Neural cell (in vitro differentiated cells): ENCODE measurements around the gene DNAJB8.

Experiments used
- EP300 ChIP-seq: fragments of 450-650 bp; conservative IDR thresholded peaks from 2 replicates; pipeline ENCODE4 v1.6.1; 2014; ENCODE audit warnings: antibody characterized with exemption, mild to moderate bottlenecking, moderate library complexity; ENCODE audit not compliant: poor library complexity, severe bottlenecking
- EZH2 ChIP-seq: fragments of 200-600, 300-800 bp; shearing (Covaris generic), sonication (generic); IDR thresholded peaks from 2 replicates; pipeline ENCODE4 v1.6.1; 2014; ENCODE audit warnings: antibody characterized with exemption, low read length, borderline replicate concordance, mild to moderate bottlenecking; ENCODE audit not compliant: insufficient read depth, poor library complexity, severe bottlenecking
- POLR2AphosphoS5 ChIP-seq: IDR thresholded peaks from 2 replicates; pipeline ENCODE4 v1.6.1; 2012
- RAD21 ChIP-seq: fragments of 450-650 bp; conservative IDR thresholded peaks from 2 replicates; pipeline ENCODE4 v1.6.1; 2014; ENCODE audit warnings: antibody characterized with exemption, mild to moderate bottlenecking, moderate library complexity
- SMC3 ChIP-seq: fragments of 450-650 bp; conservative IDR thresholded peaks from 2 replicates; pipeline ENCODE4 v1.6.1; 2014; ENCODE audit warnings: antibody characterized with exemption, mild to moderate bottlenecking, moderate library complexity; ENCODE audit not compliant: poor library complexity
- TAF1 ChIP-seq: IDR thresholded peaks from 2 replicates; pipeline ENCODE4 v1.6.1; 2012; ENCODE audit warnings: low read depth
- TF ChIP-seq, protein P1 (sequence below): fragments of 450-650 bp; IDR thresholded peaks from 2 replicates; pipeline ENCODE4 v1.5.1; 2014; ENCODE audit warnings: antibody characterized with exemption, mild to moderate bottlenecking, moderate library complexity; ENCODE audit not compliant: poor library complexity, severe bottlenecking
- TF ChIP-seq, protein P2 (sequence below): IDR thresholded peaks from 2 replicates; pipeline ENCODE4 v1.6.1; 2012; ENCODE audit warnings: borderline replicate concordance

DNA sequence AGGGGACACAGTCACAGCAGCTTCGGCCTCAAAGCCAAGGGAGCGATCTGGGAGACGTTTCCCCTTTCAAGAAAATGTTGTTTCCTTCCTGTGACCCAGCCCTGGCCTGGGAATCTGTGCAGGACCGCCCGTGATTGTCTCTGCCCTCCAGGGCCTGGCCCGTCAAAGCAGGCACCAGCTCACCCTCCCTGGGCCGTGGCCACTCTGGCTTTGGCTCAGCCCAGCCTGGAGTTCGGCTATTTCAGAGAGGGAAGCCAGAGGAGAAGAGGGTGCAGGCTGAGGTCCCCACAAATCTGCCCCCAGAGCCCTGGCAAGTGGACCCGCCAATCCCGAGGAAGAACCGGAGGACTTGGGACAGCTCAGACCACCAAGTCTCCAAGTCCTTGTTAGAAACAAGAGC lies 13.6 kb upstream of the DNAJB8 start:
- TF ChIP-seq, protein P1, sequence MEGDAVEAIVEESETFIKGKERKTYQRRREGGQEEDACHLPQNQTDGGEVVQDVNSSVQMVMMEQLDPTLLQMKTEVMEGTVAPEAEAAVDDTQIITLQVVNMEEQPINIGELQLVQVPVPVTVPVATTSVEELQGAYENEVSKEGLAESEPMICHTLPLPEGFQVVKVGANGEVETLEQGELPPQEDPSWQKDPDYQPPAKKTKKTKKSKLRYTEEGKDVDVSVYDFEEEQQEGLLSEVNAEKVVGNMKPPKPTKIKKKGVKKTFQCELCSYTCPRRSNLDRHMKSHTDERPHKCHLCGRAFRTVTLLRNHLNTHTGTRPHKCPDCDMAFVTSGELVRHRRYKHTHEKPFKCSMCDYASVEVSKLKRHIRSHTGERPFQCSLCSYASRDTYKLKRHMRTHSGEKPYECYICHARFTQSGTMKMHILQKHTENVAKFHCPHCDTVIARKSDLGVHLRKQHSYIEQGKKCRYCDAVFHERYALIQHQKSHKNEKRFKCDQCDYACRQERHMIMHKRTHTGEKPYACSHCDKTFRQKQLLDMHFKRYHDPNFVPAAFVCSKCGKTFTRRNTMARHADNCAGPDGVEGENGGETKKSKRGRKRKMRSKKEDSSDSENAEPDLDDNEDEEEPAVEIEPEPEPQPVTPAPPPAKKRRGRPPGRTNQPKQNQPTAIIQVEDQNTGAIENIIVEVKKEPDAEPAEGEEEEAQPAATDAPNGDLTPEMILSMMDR = no peak
- TF ChIP-seq TAF1 (no peak), RAD21 (no peak), EZH2 (no peak), POLR2AphosphoS5 (no peak), EP300 (no peak), SMC3 (no peak)
- TF ChIP-seq, protein P2, sequence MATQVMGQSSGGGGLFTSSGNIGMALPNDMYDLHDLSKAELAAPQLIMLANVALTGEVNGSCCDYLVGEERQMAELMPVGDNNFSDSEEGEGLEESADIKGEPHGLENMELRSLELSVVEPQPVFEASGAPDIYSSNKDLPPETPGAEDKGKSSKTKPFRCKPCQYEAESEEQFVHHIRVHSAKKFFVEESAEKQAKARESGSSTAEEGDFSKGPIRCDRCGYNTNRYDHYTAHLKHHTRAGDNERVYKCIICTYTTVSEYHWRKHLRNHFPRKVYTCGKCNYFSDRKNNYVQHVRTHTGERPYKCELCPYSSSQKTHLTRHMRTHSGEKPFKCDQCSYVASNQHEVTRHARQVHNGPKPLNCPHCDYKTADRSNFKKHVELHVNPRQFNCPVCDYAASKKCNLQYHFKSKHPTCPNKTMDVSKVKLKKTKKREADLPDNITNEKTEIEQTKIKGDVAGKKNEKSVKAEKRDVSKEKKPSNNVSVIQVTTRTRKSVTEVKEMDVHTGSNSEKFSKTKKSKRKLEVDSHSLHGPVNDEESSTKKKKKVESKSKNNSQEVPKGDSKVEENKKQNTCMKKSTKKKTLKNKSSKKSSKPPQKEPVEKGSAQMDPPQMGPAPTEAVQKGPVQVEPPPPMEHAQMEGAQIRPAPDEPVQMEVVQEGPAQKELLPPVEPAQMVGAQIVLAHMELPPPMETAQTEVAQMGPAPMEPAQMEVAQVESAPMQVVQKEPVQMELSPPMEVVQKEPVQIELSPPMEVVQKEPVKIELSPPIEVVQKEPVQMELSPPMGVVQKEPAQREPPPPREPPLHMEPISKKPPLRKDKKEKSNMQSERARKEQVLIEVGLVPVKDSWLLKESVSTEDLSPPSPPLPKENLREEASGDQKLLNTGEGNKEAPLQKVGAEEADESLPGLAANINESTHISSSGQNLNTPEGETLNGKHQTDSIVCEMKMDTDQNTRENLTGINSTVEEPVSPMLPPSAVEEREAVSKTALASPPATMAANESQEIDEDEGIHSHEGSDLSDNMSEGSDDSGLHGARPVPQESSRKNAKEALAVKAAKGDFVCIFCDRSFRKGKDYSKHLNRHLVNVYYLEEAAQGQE = no peak
